ENCODE measurements around the gene AWAT2. TPM values are rescaled to one million over a fixed set of nuclear protein-coding genes. Genes with fewer than 3 reads are reported as not detected.
A peak's percentile ranks its signal among the peaks of the same experiment; 100 is the strongest.

The AWAT2 gene
- total RNA-seq, 1 donor from 2014 or later: not detected

DNA sequence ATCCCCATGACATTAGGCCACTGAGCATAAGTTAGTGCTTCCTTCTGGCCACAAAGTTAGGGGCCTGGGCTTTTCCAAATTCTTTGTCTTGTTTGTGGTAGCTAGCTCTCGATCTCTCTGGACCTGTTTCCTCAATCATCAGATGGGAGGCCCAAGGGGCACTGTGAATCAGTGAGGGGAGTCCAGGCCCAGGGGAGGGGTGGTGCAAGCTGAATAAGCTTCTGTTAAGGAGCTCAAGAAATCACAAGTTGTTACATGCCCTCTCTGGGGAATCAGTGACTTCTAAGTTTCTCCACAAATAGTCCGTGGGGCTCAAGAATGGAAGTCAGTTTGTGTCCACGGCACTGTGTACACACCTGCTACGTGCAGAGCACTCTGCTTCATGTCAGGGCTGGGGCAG is 15.1 kb downstream of the AWAT2 start:
- no peaks in the 10 kb centered on the region for H3K4me1 Mint-ChIP-seq (ENCODE audit: low read depth)
- H3K27ac Mint-ChIP-seq (ENCODE audit: unreplicated experiment): no peak overlapping the region
- DNase-seq (ENCODE audit: low spot score): no peak
- no peaks in the 10 kb centered on the region for H3K27me3 Mint-ChIP-seq (ENCODE audit: low read depth)
- peaks cover 5% of the 10 kb centered on the region for H3K9me3 Mint-ChIP-seq (ENCODE audit: low read depth)
- TF ChIP-seq, protein P1, sequence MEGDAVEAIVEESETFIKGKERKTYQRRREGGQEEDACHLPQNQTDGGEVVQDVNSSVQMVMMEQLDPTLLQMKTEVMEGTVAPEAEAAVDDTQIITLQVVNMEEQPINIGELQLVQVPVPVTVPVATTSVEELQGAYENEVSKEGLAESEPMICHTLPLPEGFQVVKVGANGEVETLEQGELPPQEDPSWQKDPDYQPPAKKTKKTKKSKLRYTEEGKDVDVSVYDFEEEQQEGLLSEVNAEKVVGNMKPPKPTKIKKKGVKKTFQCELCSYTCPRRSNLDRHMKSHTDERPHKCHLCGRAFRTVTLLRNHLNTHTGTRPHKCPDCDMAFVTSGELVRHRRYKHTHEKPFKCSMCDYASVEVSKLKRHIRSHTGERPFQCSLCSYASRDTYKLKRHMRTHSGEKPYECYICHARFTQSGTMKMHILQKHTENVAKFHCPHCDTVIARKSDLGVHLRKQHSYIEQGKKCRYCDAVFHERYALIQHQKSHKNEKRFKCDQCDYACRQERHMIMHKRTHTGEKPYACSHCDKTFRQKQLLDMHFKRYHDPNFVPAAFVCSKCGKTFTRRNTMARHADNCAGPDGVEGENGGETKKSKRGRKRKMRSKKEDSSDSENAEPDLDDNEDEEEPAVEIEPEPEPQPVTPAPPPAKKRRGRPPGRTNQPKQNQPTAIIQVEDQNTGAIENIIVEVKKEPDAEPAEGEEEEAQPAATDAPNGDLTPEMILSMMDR (IDR thresholded peaks at IDR 0.05): no peak
- no peak overlapping the region for H3K4me3 Mint-ChIP-seq (ENCODE audit: unreplicated experiment)
- H3K36me3 Mint-ChIP-seq (ENCODE audit: low read depth): no peaks in the 10 kb centered on the region

DNA sequence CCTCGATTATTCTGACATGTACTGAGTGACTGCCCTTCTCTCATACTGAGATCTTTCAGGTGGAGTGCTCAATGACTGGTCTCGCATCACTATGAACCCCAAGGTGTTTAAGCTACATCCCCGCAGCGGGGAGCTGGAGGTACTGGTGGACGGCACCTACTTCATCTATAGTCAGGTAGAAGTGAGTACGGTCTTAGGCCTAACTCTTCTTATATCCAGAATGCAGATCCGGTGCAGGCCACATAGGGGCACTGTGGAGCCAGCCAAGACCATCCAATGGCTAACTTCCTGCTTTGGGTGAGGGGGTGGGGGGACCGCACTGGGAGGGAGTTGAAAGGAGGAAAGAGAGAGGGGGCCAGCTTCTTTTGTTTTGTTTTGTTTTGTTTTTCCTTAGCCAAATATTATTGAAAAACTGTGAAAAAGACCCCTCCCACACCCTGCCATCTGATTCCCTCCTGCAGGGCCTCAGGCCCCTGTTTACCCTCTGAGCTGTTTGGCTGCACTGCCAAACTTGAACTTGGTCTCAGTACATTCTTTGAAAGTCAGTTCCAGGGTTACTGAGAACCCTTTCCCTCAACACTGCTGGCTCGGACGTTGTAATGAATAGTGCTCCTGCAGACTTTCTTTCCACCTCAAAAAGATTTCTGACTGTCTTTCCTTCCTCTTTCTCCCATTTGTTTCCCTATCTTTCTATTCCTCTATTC is 16.2 kb downstream of the AWAT2 start:
- Mint-ChIP-seq H3K36me3 (ENCODE audit: low read depth) (no peaks in the 10 kb centered on the region), H3K9me3 (ENCODE audit: low read depth) (peaks cover 3% of the 10 kb centered on the region), H3K4me1 (ENCODE audit: low read depth) (no peaks in the 10 kb centered on the region), H3K27ac (ENCODE audit: unreplicated experiment) (no peak overlapping the region), H3K27me3 (ENCODE audit: low read depth) (no peaks in the 10 kb centered on the region), H3K4me3 (ENCODE audit: unreplicated experiment) (no peak overlapping the region)
- TF ChIP-seq, protein P1 (IDR thresholded peaks at IDR 0.05): peak; percentile 75
- DNase-seq (ENCODE audit: low spot score): no peak

DNA sequence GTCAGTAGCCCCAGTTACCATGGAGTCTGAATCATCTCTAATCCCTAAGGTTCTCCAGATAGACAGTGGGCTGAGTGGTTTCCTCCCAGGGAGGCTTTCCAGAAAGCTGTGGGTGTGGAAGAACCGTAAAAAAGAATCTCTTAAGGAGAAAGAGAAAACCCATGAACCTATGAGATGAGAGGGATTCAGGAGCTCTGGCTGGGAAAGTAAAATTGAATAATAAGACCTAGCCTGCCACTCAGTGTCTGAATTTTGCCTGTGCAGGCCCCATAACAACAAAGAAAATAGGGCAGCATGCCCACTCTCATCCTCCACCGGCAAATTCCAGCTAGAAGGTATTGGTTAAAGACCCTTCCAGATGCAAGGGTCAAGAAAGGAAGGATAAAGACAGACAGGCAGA is 16.9 kb downstream of the AWAT2 start:
- Mint-ChIP-seq H3K4me1 (ENCODE audit: low read depth) (no peaks in the 10 kb centered on the region), H3K27me3 (ENCODE audit: low read depth) (no peaks in the 10 kb centered on the region), H3K36me3 (ENCODE audit: low read depth) (no peaks in the 10 kb centered on the region), H3K27ac (ENCODE audit: unreplicated experiment) (no peak overlapping the region), H3K4me3 (ENCODE audit: unreplicated experiment) (no peak overlapping the region), H3K9me3 (ENCODE audit: low read depth) (peaks cover 3% of the 10 kb centered on the region)
- TF ChIP-seq, protein P1 (IDR thresholded peaks at IDR 0.05): no peak
- no peak for DNase-seq (ENCODE audit: low spot score)

DNA sequence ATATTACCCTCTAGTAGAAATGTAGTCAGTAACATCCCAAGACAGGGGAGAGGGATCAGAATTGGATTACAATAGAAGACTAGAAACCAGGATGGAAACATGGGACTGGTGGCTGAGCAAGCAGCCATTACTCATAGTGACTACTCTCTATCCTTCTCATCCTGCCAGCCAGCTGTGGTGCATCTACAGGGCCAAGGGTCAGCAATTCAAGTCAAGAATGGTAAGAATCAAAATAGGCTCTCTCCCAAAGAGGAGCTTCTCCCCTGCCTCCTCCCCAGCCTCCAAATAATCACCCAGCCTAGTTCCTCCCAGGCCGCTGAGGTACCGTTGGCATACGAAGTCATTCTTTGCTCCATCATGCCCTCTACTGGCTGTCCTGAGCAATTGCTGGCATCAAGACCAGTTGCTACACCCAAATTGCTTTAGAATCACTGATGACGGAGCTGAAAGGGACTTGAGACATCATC is 19.4 kb downstream of the AWAT2 start:
- Mint-ChIP-seq H3K4me1 (ENCODE audit: low read depth) (no peaks in the 10 kb centered on the region), H3K4me3 (ENCODE audit: unreplicated experiment) (no peak overlapping the region)

DNA sequence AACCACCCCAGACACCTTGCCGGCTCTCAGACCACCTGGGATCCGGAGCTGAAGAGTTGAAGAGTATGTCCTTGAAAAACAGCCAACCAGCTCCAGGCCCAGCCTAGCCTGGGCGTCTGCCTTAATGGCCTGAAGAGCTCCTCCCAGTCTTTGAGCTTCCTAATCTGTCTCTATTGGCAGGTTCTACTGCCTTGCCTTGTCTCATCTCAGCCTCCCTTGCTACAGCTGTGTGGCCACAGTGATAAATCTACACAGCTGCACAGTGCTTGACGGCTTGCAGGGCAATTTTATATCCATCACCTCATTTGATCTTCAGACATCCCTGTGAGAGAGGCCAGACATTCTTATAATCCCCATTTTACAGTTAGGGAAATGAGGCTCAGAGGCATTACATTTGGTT is 19.9 kb downstream of the AWAT2 start:
- Mint-ChIP-seq H3K27me3 (ENCODE audit: low read depth) (no peaks in the 10 kb centered on the region), H3K36me3 (ENCODE audit: low read depth) (no peaks in the 10 kb centered on the region), H3K9me3 (ENCODE audit: low read depth) (peaks cover 5% of the 10 kb centered on the region)

More for the DNA sequence above, 19.4 kb downstream of the AWAT2 start:
- Mint-ChIP-seq H3K27ac (ENCODE audit: unreplicated experiment) (no peak overlapping the region), H3K9me3 (ENCODE audit: low read depth) (peaks cover 7% of the 10 kb centered on the region), H3K36me3 (ENCODE audit: low read depth) (no peaks in the 10 kb centered on the region), H3K27me3 (ENCODE audit: low read depth) (no peaks in the 10 kb centered on the region)
- TF ChIP-seq, protein P1 (IDR thresholded peaks at IDR 0.05): peak; percentile 81
- DNase-seq (ENCODE audit: low spot score): no peak

More for the DNA sequence above, 19.9 kb downstream of the AWAT2 start:
- Mint-ChIP-seq H3K4me3 (ENCODE audit: unreplicated experiment) (no peak overlapping the region), H3K4me1 (ENCODE audit: low read depth) (no peaks in the 10 kb centered on the region), H3K27ac (ENCODE audit: unreplicated experiment) (no peak overlapping the region)
- DNase-seq (ENCODE audit: low spot score): no peak
- TF ChIP-seq, protein P1 (IDR thresholded peaks at IDR 0.05): no peak
